Measurements from ENCODE around the gene OR52E5.

DNA sequence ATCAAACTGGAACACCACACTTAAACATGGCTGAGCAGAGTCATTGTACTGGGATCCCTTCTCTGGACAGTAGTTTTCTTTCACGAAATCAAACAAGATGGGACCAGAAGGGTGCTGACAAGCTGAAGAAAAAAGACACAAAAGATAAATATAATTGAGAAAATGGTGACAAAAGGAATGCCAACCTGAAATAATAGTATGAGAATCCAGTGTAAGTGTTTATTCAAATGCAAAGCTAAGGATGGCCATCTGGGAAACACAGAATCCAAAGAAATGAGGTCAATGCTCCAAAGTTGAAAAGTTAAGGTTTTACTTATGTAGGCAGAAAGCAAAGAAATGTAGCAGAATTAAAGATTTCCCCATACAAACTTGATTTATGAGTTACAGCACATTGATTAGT lies 5.3 kb upstream of the OR52E5 start:
- no peak for TF ChIP-seq TAF1 (IDR thresholded peaks at IDR 0.05; ENCODE audit: borderline replicate concordance, insufficient read depth, low read length)
- no peak for TF ChIP-seq POLR2AphosphoS5 (IDR thresholded peaks at IDR 0.05; ENCODE audit: low read depth, low read length)
- TF ChIP-seq SIN3A (IDR thresholded peaks at IDR 0.05; ENCODE audit: borderline replicate concordance, insufficient read depth, low read length), result no peak
- TF ChIP-seq, protein P1, sequence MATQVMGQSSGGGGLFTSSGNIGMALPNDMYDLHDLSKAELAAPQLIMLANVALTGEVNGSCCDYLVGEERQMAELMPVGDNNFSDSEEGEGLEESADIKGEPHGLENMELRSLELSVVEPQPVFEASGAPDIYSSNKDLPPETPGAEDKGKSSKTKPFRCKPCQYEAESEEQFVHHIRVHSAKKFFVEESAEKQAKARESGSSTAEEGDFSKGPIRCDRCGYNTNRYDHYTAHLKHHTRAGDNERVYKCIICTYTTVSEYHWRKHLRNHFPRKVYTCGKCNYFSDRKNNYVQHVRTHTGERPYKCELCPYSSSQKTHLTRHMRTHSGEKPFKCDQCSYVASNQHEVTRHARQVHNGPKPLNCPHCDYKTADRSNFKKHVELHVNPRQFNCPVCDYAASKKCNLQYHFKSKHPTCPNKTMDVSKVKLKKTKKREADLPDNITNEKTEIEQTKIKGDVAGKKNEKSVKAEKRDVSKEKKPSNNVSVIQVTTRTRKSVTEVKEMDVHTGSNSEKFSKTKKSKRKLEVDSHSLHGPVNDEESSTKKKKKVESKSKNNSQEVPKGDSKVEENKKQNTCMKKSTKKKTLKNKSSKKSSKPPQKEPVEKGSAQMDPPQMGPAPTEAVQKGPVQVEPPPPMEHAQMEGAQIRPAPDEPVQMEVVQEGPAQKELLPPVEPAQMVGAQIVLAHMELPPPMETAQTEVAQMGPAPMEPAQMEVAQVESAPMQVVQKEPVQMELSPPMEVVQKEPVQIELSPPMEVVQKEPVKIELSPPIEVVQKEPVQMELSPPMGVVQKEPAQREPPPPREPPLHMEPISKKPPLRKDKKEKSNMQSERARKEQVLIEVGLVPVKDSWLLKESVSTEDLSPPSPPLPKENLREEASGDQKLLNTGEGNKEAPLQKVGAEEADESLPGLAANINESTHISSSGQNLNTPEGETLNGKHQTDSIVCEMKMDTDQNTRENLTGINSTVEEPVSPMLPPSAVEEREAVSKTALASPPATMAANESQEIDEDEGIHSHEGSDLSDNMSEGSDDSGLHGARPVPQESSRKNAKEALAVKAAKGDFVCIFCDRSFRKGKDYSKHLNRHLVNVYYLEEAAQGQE (IDR thresholded peaks at IDR 0.05; ENCODE audit: insufficient read depth in 1 of 2, low read depth in 2 of 2, low read length in 2 of 2), result no peak
- TF ChIP-seq FOXP2 (optimal IDR thresholded peaks at IDR 0.05; ENCODE audit: borderline replicate concordance, extremely low read depth, extremely low read length, insufficient read depth), result no peak
